ENCODE results near the gene TMEM44. TPM values are rescaled to one million over a fixed set of nuclear protein-coding genes. Genes with fewer than 3 reads are reported as not detected.

TMEM44 gene
- total and polyA plus RNA-seq, 9 of the 15 experiments (the other 6 are each of a cell fraction or from before 2014, with no cell fraction given), result 0.53 to 18.1 (median 11.3) TPM

- no peak for TF ChIP-seq ZBTB5 (IDR thresholded peaks at IDR 0.05)
- TF ChIP-seq ZNF318 (IDR thresholded peaks at IDR 0.05; ENCODE audit: borderline replicate concordance in 1 of 2, low read depth in 1 of 2), result no peak
- no peak for TF ChIP-seq GATA2 (CRISPR knock-in tag; IDR thresholded peaks at IDR 0.05)
- no peak for TF ChIP-seq AFF4 (CRISPR knock-in tag; IDR thresholded peaks at IDR 0.05)
- no peak for TF ChIP-seq ID3 (CRISPR knock-in tag; IDR thresholded peaks at IDR 0.05)
- TF ChIP-seq ID3 (tag; IDR thresholded peaks at IDR 0.05), result no peak
- TF ChIP-seq CLOCK (CRISPR knock-in tag; IDR thresholded peaks at IDR 0.05; ENCODE audit: borderline replicate concordance), result no peak
- no peak for TF ChIP-seq ZNF408 (CRISPR knock-in tag; IDR thresholded peaks at IDR 0.05; ENCODE audit: low read depth)
- TF ChIP-seq ARNT (IDR thresholded peaks at IDR 0.05), result no peak
These were observed 902 bp downstream of the TMEM44 start (continued) for GRCh38 chr3:194632226-194632808.
